T47D (cell line): ENCODE results near the gene TPCN2.

Experiments used
- DNase-seq, 2 experiments: peaks; one replicate each; pipeline versions ENCODE4 v3.0.0 to v3.0.0-alpha.2; 2011 to 2012; ENCODE audit warnings: low read depth in 1 of 2, low spot score in 1 of 2
- JUND ChIP-seq: IDR thresholded peaks from 2 replicates; pipeline ENCODE4 v1.6.1; 2012; ENCODE audit warnings: low read depth
- in situ Hi-C: cut with HindIII; loops from 2 replicates; pipeline ENCODE4 v1.10.0; 2016; ENCODE audit warnings: low sequenced_read_pairs, low pct_unique_long_range_greater_than_20kb

The TPCN2 gene

GRCh38 chr11:69102732-69103615, 54.2 kb downstream of the TPCN2 start:
- DNase-seq: peak; percentile 48 to 70
- no peak for TF ChIP-seq JUND
- in situ Hi-C loops: loop anchor here (25.0 kb wide), 1 partner anchor 559 kb away; no protein-coding TSS in a partner anchor

- in situ Hi-C loops: loop anchor here (25.0 kb wide), 1 partner anchor 558 kb away; no protein-coding TSS in a partner anchor
- no peak for TF ChIP-seq JUND
- DNase-seq: peak in 1 of 2 experiments; percentile 35
These were observed 55.6 kb downstream of the TPCN2 start for GRCh38 chr11:69104212-69104855.

- TF ChIP-seq JUND: no peak
- no peak for DNase-seq
- in situ Hi-C loops: loop anchor here (25.0 kb wide), 1 partner anchor 557 kb away; no protein-coding TSS in a partner anchor
These were observed 56.2 kb downstream of the TPCN2 start for GRCh38 chr11:69104856-69105395.

- no peak for TF ChIP-seq JUND
- DNase-seq: peak in 1 of 2 experiments; percentile 53
- in situ Hi-C loops: loop anchor here (25.0 kb wide), 1 partner anchor 557 kb away; no protein-coding TSS in a partner anchor
These were observed 56.8 kb downstream of the TPCN2 start for GRCh38 chr11:69105461-69106030.

- peak; percentile 89 to 100 for DNase-seq
- in situ Hi-C loops: loop anchor here (25.0 kb wide), 1 partner anchor 556 kb away; no protein-coding TSS in a partner anchor
- no peak; the same call in 1 of the 2 replicates for TF ChIP-seq JUND
These were observed 57.5 kb downstream of the TPCN2 start for GRCh38 chr11:69106031-69106811.

GRCh38 chr11:69107413-69107812, 58.7 kb downstream of the TPCN2 start:
- in situ Hi-C loops: loop anchor here (25.0 kb wide), 1 partner anchor 555 kb away; no protein-coding TSS in a partner anchor
- TF ChIP-seq JUND: no peak
- no peak for DNase-seq

GRCh38 chr11:69108030-69108429, 59.3 kb downstream of the TPCN2 start:
- TF ChIP-seq JUND: no peak
- in situ Hi-C loops: loop anchor here (25.0 kb wide), 1 partner anchor 554 kb away; no protein-coding TSS in a partner anchor
- no peak for DNase-seq

- in situ Hi-C loops: loop anchor here (25.0 kb wide), 1 partner anchor 554 kb away; no protein-coding TSS in a partner anchor
- no peak for TF ChIP-seq JUND
- DNase-seq: no peak
These were observed 59.8 kb downstream of the TPCN2 start for GRCh38 chr11:69108559-69108958.

- no peak for DNase-seq
- in situ Hi-C loops: loop anchor here (25.0 kb wide), 1 partner anchor 553 kb away; no protein-coding TSS in a partner anchor
- TF ChIP-seq JUND: no peak
These were observed 60.4 kb downstream of the TPCN2 start for GRCh38 chr11:69109101-69109500.

- in situ Hi-C loops: loop anchor here (25.0 kb wide), 1 partner anchor 552 kb away; no protein-coding TSS in a partner anchor
- no peak for DNase-seq
- TF ChIP-seq JUND: no peak
These were observed 61.7 kb downstream of the TPCN2 start for GRCh38 chr11:69110451-69110850.
